Natural killer cell treated with Interleukin-12 subunit alpha and Interleukin-12 subunit beta and Interleukin-15 and Interleukin-18, amount 100 ng/mL, for 72 hours (primary cell): ENCODE measurements around the gene WDR3. TPM values are rescaled to one million over a fixed set of nuclear protein-coding genes. Genes with fewer than 3 reads are reported as not detected.
A peak's percentile ranks its signal among the peaks of the same experiment; 100 is the strongest.
"Not testable (repeated sequence)": the region's sequence is repeated elsewhere in the genome, so short reads cannot be mapped to it uniquely, and the experiment has no call there.

Experiments
- ATAC-seq, 2 donors: fragments of 150-1000 bp; cut with Tn5 transposase in 1 of 2; sonication (Bioruptor Pico), chemical (Tn5 transposase) in 1 of 2; 2 replicates each; pipeline ENCODE4 v1.10.0; 2021
- DNase-seq: peaks from one replicate; pipeline ENCODE4 v3.0.0; 2022; ENCODE audit warnings: low spot score
- H3K27ac Mint-ChIP-seq, 2 donors: 1 replicate in 1 of 2; 2 replicates in 1 of 2; pipeline ENCODE4 v1.8.0; 2022; ENCODE audit warnings: mixed read lengths in 2 of 2, mild to moderate bottlenecking in 1 of 2, moderate library complexity in 1 of 2
- H3K27me3 Mint-ChIP-seq, 2 donors: 1 replicate in 1 of 2; 2 replicates in 1 of 2; pipeline ENCODE4 v1.8.0; 2022; ENCODE audit warnings: mixed read lengths in 2 of 2
- H3K36me3 Mint-ChIP-seq: one replicate; pipeline ENCODE4 v1.8.0; 2022; ENCODE audit warnings: mixed read lengths
- H3K4me1 Mint-ChIP-seq, 2 donors: 1 replicate in 1 of 2; 2 replicates in 1 of 2; pipeline ENCODE4 v1.8.0; 2022; ENCODE audit warnings: low read depth in 2 of 2, mixed read lengths in 2 of 2, mild to moderate bottlenecking in 1 of 2
- H3K4me3 Mint-ChIP-seq: one replicate; pipeline ENCODE4 v1.8.0; 2022; ENCODE audit warnings: mixed read lengths
- H3K9me3 Mint-ChIP-seq: 2 replicates; pipeline ENCODE4 v1.8.0; 2022; ENCODE audit warnings: mixed read lengths
- total RNA-seq, 2 donors: library from RNA; stranded (reverse); gene quantifications; one replicate each; pipeline ENCODE4 v1.2.3, GENCODE V29; 2022

The WDR3 gene
- total RNA-seq, 2 donors from 2014 or later = 40.1 to 44.8 TPM

DNA sequence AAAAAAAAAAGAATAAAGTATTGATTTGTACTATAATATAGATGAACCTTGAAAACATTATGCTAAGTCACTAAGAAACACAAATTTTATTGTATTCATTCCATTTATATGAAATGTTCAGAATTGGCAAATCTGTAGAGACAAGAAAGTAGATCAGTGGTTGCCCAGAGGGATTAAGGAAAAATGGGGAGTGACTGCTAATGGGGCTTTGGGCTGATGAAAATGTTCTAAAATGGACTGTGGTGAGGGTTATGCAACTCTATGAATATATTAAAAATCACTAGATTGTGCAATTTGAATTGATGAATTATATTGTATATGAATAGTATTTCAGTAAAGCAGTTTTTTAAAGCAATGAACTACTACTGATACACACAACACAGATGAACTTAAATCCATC is 10.2 kb upstream of the WDR3 start:
- H3K36me3 Mint-ChIP-seq = peaks cover 34% of the 10 kb centered on the region
- H3K9me3 Mint-ChIP-seq = no peaks in the 10 kb centered on the region
- ATAC-seq = no peak
- no peaks in the 10 kb centered on the region for H3K27me3 Mint-ChIP-seq
- H3K4me3 Mint-ChIP-seq = no peak overlapping the region
- peaks cover 10 to 15% of the 10 kb centered on the region in 2 donors for H3K4me1 Mint-ChIP-seq
- H3K27ac Mint-ChIP-seq = no peak overlapping the region
- no peak for DNase-seq

DNA sequence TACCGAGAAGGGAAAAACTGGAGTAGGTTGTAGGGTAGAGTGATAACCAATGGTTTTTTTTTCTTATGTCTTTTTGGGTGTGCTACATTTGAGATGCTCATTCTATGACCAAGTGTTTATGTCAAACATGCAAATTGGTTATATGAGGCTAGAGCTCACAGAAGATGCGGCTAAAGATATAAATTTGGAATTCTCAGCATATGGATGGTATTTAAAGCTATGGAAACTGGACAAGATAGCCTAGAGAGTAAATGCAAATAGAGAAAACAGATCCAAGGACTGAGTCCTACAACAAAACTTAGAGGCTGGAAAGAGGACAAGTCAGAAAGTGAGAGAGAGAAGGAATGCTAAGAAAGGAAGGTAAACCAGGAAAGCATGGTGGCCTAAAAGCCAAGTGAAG is 7.5 kb upstream of the WDR3 start:
- Mint-ChIP-seq H3K27me3 (no peaks in the 10 kb centered on the region), H3K4me1 (peaks cover 4 to 13% of the 10 kb centered on the region in 2 donors), H3K4me3 (no peak overlapping the region), H3K9me3 (no peaks in the 10 kb centered on the region), H3K27ac (no peak overlapping the region), H3K36me3 (peaks cover 11% of the 10 kb centered on the region)
- ATAC-seq = no peak
- no peak for DNase-seq

DNA sequence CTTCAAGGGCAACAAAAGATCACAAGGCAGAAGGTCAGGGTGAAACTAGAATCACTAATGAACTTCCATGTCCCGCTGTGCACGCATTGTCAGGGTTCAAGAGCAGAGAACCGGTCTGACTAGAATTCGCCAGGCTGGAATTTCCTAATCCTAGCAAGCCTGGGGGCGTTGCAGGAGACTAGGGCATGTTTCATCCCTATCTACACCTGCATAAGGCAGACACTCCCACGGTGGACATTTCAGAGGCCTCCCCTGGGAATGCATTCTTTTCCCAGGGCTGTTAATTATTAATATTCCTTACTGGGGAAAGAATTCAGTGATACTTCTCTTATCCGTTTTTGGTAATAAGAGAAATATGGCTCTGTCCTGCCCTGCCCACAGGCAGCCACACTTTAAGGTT is 6.8 kb upstream of the WDR3 start:
- DNase-seq, H3K27ac Mint-ChIP-seq, ATAC-seq, H3K27me3 Mint-ChIP-seq, H3K9me3 Mint-ChIP-seq, H3K4me3 Mint-ChIP-seq: not testable (repeated sequence)
- Mint-ChIP-seq H3K4me1 (peaks cover 4 to 13% of the 10 kb centered on the region in 2 donors), H3K36me3 (peaks cover 10% of the 10 kb centered on the region)

DNA sequence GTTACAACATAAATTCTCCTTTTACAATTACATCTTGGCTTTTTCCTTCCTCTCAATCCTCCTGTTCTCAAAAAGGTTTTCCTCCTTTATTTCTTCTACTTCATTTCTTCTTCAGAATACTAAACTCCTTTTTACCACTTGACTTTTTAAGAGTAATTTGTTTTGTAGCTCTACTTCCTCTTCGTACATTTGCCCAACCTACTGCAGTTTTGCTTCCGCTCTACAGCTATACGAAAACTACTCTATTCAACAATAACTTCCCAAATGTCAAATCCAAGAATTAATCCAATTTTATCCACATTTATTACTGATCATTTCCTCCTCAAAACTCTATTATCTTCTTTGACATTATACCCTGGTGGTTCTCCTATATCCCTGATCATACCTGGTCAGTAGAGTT is 3.6 kb upstream of the WDR3 start:
- no peak for DNase-seq
- Mint-ChIP-seq H3K27ac (no peak overlapping the region), H3K4me1 (peaks cover 27 to 38% of the 10 kb centered on the region in 2 donors), H3K27me3 (no peaks in the 10 kb centered on the region), H3K4me3 (no peak overlapping the region), H3K36me3 (peaks cover 12% of the 10 kb centered on the region), H3K9me3 (no peaks in the 10 kb centered on the region)
- ATAC-seq = no peak

DNA sequence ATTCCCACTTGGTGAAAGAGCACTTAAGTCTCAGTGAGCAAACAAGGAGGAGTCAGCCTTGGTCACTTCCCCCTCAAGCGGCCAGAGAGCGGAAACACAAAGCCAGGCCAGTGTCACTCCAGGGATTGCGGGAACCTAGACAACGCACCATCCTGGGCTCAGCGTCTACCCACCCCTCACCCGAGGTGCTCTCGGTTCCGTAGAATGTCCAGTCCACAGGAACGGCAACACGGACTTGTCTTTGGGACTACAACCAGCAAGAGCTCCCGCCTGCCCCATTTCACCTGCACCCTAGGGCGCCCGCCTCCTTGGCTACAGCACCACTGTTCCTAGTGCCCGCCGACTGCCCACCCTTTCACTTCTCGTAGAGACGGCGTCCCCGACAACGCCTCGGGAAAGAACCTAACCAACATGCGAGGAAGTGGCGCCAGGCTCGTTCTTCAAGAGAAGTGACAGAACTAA is 627 bp upstream of the WDR3 start:
- ATAC-seq (peak; percentile 65 to 71), DNase-seq (peak; percentile 67)
- peak overlapping the region; percentile 99 for H3K4me3 Mint-ChIP-seq
- H3K9me3 Mint-ChIP-seq = no peaks in the 10 kb centered on the region
- peaks cover 39 to 56% of the 10 kb centered on the region in 2 donors for H3K4me1 Mint-ChIP-seq
- peaks cover 10% of the 10 kb centered on the region for H3K36me3 Mint-ChIP-seq
- H3K27me3 Mint-ChIP-seq = no peaks in the 10 kb centered on the region
- H3K27ac Mint-ChIP-seq = peak overlapping the region; percentile 83 to 88

DNA sequence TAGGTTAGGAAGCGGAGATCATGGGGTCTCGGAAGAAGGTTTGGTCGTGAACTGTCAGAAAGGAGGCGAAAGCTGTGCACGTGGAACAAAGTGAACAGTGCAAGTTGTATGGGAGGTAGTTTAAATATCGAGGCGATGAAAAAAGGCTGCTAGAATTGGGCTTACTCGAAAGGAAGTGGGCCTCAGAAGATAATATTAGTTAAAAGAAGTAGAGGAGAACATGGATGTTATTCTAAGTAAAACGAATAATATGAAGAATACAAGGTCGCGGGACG is 571 bp downstream of the WDR3 start:
- no peak for DNase-seq
- ATAC-seq = no peak
- Mint-ChIP-seq H3K27ac (peak overlapping the region; percentile 83 to 88), H3K27me3 (no peaks in the 10 kb centered on the region), H3K36me3 (peaks cover 5% of the 10 kb centered on the region), H3K4me1 (peaks cover 43 to 51% of the 10 kb centered on the region in 2 donors), H3K9me3 (no peaks in the 10 kb centered on the region), H3K4me3 (peak overlapping the region; percentile 99)

DNA sequence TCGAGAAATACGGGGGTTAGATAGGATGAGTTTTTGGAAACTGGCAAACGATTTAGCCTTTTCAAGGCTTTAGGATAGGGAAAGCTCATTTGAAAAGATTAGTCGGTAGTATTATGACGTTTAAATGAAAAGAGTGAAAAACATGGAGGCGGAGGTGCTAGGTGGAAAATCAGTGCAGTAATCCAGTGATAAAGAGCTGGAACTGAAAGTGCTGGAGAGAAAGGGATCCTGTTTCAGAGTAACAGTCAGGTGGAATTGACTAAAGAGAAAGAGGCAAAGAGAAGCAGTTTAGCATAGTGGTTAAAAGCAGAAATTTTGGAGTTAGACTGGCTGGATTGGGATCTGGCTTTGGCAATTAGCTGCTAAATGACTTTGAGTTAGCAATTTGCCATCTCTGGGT is 945 bp downstream of the WDR3 start:
- DNase-seq (no peak), ATAC-seq (no peak)
- Mint-ChIP-seq H3K27ac (peak overlapping the region; percentile 83 to 88), H3K4me3 (peak overlapping the region; percentile 99), H3K9me3 (no peaks in the 10 kb centered on the region), H3K36me3 (peaks cover 5% of the 10 kb centered on the region), H3K27me3 (no peaks in the 10 kb centered on the region), H3K4me1 (peaks cover 43 to 51% of the 10 kb centered on the region in 2 donors)

DNA sequence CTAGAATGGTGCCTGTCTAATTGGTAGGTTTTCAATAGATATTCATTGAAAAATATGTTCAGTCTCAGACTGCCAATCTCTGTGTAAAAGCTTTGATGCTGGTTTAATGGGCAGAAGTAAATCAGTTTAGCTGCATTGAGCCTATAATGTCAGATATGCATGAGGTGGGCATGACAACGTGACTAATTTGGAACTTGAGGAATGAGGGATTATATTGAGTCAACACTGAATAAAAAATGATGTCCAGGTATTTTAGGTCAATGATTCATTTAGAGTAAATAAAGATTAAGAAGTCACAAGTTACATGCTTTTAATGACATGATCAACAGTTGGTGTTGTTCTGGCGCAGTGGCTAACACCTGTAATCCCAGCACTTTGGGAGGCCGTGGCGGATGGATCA is 3.0 kb downstream of the WDR3 start:
- no peak for DNase-seq
- Mint-ChIP-seq H3K9me3 (no peaks in the 10 kb centered on the region), H3K36me3 (peaks cover 7% of the 10 kb centered on the region), H3K27ac (no peak overlapping the region), H3K4me3 (peak overlapping the region; percentile 18), H3K4me1 (peaks cover 38 to 44% of the 10 kb centered on the region in 2 donors), H3K27me3 (no peaks in the 10 kb centered on the region)
- ATAC-seq = no peak

DNA sequence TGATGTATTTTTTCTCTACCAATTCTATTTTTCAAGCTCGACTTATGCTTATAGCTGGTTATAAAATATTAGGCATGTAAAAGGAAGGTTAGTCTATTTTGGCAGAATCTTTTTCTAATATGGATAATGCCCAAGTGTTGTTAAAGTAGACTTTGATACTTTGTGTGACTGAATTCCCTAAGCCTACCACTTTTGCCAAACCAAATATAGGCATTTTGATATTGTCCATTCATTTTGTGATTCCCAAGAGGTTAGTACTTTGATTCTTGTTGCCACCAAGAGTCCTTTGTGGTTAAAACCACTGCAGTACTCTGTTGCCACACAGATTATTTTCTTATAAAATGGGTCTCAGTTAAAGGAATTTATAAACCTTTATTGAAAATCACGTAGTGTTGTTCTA is 4.2 kb downstream of the WDR3 start:
- no peak overlapping the region for H3K4me3 Mint-ChIP-seq
- no peaks in the 10 kb centered on the region for H3K9me3 Mint-ChIP-seq
- H3K36me3 Mint-ChIP-seq = peaks cover 15% of the 10 kb centered on the region
- H3K27ac Mint-ChIP-seq = no peak overlapping the region
- H3K4me1 Mint-ChIP-seq = peaks cover 33 to 38% of the 10 kb centered on the region in 2 donors
- H3K27me3 Mint-ChIP-seq = no peaks in the 10 kb centered on the region
- DNase-seq = no peak
- no peak for ATAC-seq

DNA sequence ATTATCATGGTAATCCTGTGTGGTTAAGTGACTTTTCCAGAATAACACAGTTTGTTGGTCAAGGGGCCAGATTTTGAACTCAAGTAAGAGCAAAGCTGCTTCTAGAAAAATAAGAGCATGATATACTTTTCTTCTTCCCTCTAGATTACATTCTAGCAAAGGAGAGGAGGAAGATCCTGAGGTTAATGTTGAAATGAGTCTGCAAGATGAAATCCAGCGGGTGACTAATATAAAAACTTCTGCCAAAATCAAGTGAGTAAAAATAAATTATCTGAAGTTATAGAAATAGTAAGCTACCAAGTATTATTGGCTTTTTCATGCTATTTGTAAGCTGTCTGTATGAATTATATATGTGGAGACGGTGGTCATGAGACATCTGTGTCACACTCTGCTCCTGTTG is 12.8 kb downstream of the WDR3 start:
- Mint-ChIP-seq H3K9me3 (no peaks in the 10 kb centered on the region), H3K4me1 (peaks cover 4 to 5% of the 10 kb centered on the region in 2 donors), H3K27me3 (no peaks in the 10 kb centered on the region), H3K27ac (no peak overlapping the region), H3K4me3 (no peak overlapping the region), H3K36me3 (peaks cover 49% of the 10 kb centered on the region)
- DNase-seq (no peak), ATAC-seq (no peak)

DNA sequence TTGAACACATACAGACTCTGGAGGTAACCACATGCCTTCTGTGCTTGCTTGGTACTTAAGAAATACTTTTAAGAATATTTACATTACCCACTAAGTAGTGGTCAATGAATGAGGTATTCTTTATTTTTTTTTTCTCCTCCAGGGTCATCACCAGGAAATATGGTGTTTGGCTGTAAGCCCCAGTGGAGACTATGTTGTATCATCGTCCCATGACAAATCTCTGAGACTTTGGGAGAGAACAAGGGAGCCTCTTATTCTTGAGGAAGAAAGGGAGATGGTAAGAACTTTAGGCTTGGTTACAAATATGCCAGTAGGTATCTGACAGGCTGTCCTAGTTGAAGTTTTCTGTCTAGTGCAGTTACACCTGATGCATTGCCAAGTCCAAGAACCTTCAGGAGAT is 22.8 kb downstream of the WDR3 start:
- no peaks in the 10 kb centered on the region for H3K4me1 Mint-ChIP-seq
- no peak overlapping the region for H3K27ac Mint-ChIP-seq
- no peak overlapping the region for H3K4me3 Mint-ChIP-seq
- no peaks in the 10 kb centered on the region for H3K27me3 Mint-ChIP-seq
- no peak for ATAC-seq
- DNase-seq = no peak
- peaks cover 34% of the 10 kb centered on the region for H3K36me3 Mint-ChIP-seq
- no peaks in the 10 kb centered on the region for H3K9me3 Mint-ChIP-seq

DNA sequence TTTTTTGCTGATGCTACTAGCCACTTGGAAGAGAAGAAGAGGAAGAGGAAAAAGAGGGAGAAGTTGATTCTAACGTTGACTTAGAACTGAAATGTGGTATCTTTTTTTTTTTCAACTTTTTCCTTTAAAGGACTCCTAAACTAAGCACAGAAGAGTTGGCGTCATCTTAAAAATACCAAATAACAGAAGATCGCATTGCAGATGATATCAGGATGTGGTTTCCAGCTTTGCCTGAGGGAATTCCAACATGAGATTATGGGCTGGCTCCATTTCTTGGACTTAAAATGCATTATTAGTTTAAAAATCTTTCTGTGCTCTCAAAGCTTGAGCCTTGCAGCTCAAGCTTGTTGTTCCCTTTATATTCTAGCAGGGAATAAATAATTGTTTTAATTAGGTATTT is 29.8 kb downstream of the WDR3 start:
- peaks cover 21% of the 10 kb centered on the region for H3K36me3 Mint-ChIP-seq
- H3K4me3 Mint-ChIP-seq = no peak overlapping the region
- no peaks in the 10 kb centered on the region for H3K4me1 Mint-ChIP-seq
- H3K27me3 Mint-ChIP-seq = no peaks in the 10 kb centered on the region
- ATAC-seq (no peak), DNase-seq (no peak)
- H3K9me3 Mint-ChIP-seq = no peaks in the 10 kb centered on the region
- no peak overlapping the region for H3K27ac Mint-ChIP-seq

DNA sequence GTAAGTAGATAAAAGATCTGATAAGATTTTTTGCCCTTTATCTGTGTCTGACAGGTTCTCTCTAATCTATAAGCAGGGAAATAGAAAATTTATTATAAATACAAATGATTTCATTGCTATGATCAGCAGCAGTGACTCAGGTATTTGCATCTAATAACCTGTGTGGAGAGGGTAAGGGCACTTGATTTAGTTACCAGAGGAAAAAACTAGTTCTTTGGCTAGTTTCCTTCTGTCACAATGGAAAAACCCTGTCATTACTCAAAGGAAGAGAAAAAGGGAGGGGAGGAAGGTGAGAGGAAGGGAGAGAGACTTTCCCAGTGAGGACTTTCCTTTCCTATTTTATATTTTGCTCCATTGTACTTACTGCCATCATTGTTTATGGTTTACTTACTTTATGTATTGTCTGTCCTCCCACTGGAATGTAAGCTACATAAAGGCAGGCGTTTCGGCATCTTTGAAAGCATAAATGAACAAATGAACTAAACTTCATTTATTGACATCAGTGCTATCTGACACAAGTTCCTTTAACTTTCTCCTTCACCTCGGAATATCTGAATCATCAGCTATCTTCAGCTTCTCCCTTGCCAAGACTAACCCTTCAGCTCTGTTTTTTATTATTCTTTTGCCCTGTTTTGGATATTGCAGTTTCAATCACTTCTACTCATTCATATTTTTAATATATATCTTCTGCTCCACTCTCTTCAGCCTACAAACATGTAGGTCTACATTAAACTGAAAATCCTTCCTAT is 34.9 kb downstream of the WDR3 start:
- Mint-ChIP-seq H3K9me3 (no peaks in the 10 kb centered on the region), H3K36me3 (peaks cover 4% of the 10 kb centered on the region), H3K27me3 (no peaks in the 10 kb centered on the region), H3K4me3 (no peak overlapping the region), H3K4me1 (no peaks in the 10 kb centered on the region), H3K27ac (no peak overlapping the region)
- no peak for DNase-seq
- ATAC-seq = no peak

DNA sequence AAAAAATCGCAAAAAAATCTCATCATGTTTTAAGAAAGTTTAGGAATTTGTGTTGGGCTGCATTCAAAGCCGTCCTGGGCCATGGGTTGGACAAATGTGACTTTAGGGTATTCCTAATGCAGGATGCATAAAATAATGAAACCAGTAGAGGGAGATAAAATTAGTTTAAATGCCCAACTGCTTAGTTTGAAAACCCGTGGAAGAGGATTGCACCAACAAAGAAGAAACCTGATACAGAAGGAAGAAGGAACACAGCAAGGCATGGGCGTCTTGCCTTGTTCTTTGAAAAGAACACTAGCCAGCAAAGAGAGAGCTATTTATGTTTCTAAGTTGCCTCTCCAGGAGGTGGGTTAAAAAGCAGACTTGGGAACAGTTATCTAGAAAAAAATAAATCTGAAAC is 37.9 kb downstream of the WDR3 start:
- no peaks in the 10 kb centered on the region for H3K9me3 Mint-ChIP-seq
- no peaks in the 10 kb centered on the region for H3K27me3 Mint-ChIP-seq
- DNase-seq (no peak), ATAC-seq (no peak)
- no peaks in the 10 kb centered on the region for H3K4me1 Mint-ChIP-seq
- H3K4me3 Mint-ChIP-seq = no peak overlapping the region
- no peaks in the 10 kb centered on the region for H3K36me3 Mint-ChIP-seq
- no peak overlapping the region for H3K27ac Mint-ChIP-seq

DNA sequence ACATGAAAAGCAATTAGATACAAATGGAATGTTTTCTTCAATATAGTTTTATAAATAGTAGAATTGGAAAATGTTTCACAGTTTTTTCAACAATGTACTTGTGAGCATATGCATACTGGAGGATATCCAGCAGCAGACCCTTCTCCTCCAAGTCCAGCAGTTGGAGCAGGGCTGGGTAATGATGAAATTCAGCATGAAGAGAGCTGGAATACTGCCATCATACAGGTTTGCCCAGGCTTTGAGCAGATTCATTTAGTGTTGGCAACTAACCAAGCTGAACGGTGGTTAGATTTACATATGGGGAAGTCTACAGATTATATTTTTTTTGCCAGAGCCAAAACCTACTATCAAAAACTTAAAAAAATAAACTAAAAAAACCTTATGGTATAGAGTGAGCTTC is 38.3 kb downstream of the WDR3 start:
- Mint-ChIP-seq H3K27me3 (no peaks in the 10 kb centered on the region), H3K4me1 (no peaks in the 10 kb centered on the region), H3K36me3 (no peaks in the 10 kb centered on the region), H3K27ac (no peak overlapping the region), H3K9me3 (no peaks in the 10 kb centered on the region), H3K4me3 (no peak overlapping the region)
- ATAC-seq = no peak
- DNase-seq = no peak
